HCT116 (cell line): Measurements from ENCODE around the gene LDLRAD4. TPM values are rescaled to one million over a fixed set of nuclear protein-coding genes. Genes with fewer than 3 reads are reported as not detected.

ENCODE experiments used
- ATAC-seq: fragments of 200-7000 bp; cut with Tn5 transposase; 2 replicates; pipeline ENCODE4 v1.9.1; 2020; ENCODE audit warnings: mild to moderate bottlenecking, moderate library complexity
- BruUV-seq: library from RNA; stranded (reverse); fragments of 400-500 nt; replicated peaks from 2 replicates; lab custom pipeline; 2021; lab: Mats Ljungman, UMichigan
- CTCF ChIA-PET: fragments of 300-600 bp; sonication (Branson Sonifier 250); formaldehyde crosslinking; loops from one replicate; lab custom pipeline; 2021; ENCODE audit warnings: antibody characterized with exemption; lab: Charles Lee
- POLR2A ChIA-PET: fragments of 300-600, 350-600 bp; sonication (Branson Sonifier 250); formaldehyde crosslinking; loops from one replicate; lab custom pipeline; 2021; ENCODE audit warnings: antibody characterized with exemption; lab: Charles Lee
- RAD21 ChIA-PET, 2 experiments: fragments of 300-600 bp; sonication (Branson Sonifier 250); formaldehyde crosslinking; loops; one replicate each; lab custom pipeline; 2023; ENCODE audit warnings: low total read pairs in 2 of 2; ENCODE audit not compliant: uncharacterized antibody in 2 of 2, unreplicated experiment in 2 of 2, low non-redundant PET in 1 of 2; lab: Charles Lee
- DNase-seq: peaks from one replicate; pipeline ENCODE4 v3.0.0-alpha.2; 2010; ENCODE audit warnings: low read depth, low spot score
- H2AFZ ChIP-seq: fragments of 200-600 bp; shearing (Covaris generic), sonication (generic); 2 replicates; pipeline ENCODE4 v1.6.1; 2017; ENCODE audit warnings: low read depth, mixed run types, mixed read lengths, antibody characterized with exemption, low read length; ENCODE audit not compliant: poor library complexity, severe bottlenecking
- H3K27ac ChIP-seq: 2 replicates; pipeline ENCODE4 v1.5.1; 2012; ENCODE audit warnings: low read depth, low read length
- H3K27me3 ChIP-seq: fragments of 200-600 bp; sonication (generic); 2 replicates; pipeline ENCODE4 v1.6.1; 2016; ENCODE audit warnings: mixed run types, low read length, mixed read lengths; ENCODE audit not compliant: insufficient read depth
- H3K36me3 ChIP-seq, 2 experiments: fragments of 200-500 bp in 1 of 2; fragments of 200-600 bp in 1 of 2; sonication (Bioruptor generic) in 1 of 2; sonication (generic) in 1 of 2; 2 replicates each; pipeline versions ENCODE4 v1.5.1 to v1.6.1; 2014 to 2016; ENCODE audit warnings: low read length in 2 of 2, inconsistent platforms in 1 of 2, mixed read lengths in 1 of 2, mixed run types in 1 of 2; ENCODE audit not compliant: insufficient read depth in 2 of 2, control insufficient read depth in 1 of 2
- H3K4me1 ChIP-seq, 2 experiments: fragments of 200-600 bp in 1 of 2; sonication (generic) in 1 of 2; 2 replicates each; pipeline versions ENCODE4 v1.5.1 to v1.6.1; 2012 to 2017; ENCODE audit warnings: low read length in 2 of 2, inconsistent platforms in 1 of 2, mild to moderate bottlenecking in 1 of 2, mixed read lengths in 1 of 2, mixed run types in 1 of 2, moderate library complexity in 1 of 2; ENCODE audit not compliant: insufficient read depth in 2 of 2, control insufficient read depth in 1 of 2
- H3K4me2 ChIP-seq: fragments of 200-600 bp; sonication (generic); 2 replicates; pipeline ENCODE4 v1.6.1; 2017; ENCODE audit warnings: mixed run types, low read length, mixed read lengths
- H3K4me3 ChIP-seq, 2 experiments: fragments of 200-600 bp in 1 of 2; sonication (generic) in 1 of 2; replicated peaks in 1 of 2; 2 replicates each; pipeline ENCODE4 v1.5.1; 2011 to 2016; ENCODE audit warnings: low read length in 2 of 2, control low read depth in 1 of 2, low read depth in 1 of 2, mild to moderate bottlenecking in 1 of 2, mixed read lengths in 1 of 2, mixed run types in 1 of 2
- H3K79me2 ChIP-seq: fragments of 200-600 bp; sonication (generic); 2 replicates; pipeline ENCODE4 v1.6.1; 2017; ENCODE audit warnings: mild to moderate bottlenecking, mixed run types, low read length, moderate library complexity, mixed read lengths; ENCODE audit not compliant: insufficient read depth
- H3K9ac ChIP-seq: fragments of 200-600 bp; sonication (generic); 2 replicates; pipeline ENCODE4 v1.6.1; 2016; ENCODE audit warnings: low read length, mixed read lengths
- H3K9me2 ChIP-seq: fragments of 200-600 bp; sonication (generic), shearing (Covaris generic); 2 replicates; pipeline ENCODE4 v1.6.1; 2017; ENCODE audit warnings: mixed run types, mild to moderate bottlenecking, moderate library complexity; ENCODE audit not compliant: insufficient read depth
- H3K9me3 ChIP-seq, 2 experiments: fragments of 200-500 bp in 1 of 2; fragments of 200-600 bp in 1 of 2; sonication (Bioruptor generic) in 1 of 2; sonication (generic) in 1 of 2; 2 replicates each; pipeline ENCODE4 v1.6.1; 2014 to 2017; ENCODE audit warnings: low read length in 2 of 2, mixed read lengths in 2 of 2, inconsistent platforms in 1 of 2, low read depth in 1 of 2, mild to moderate bottlenecking in 1 of 2, mixed run types in 1 of 2, moderate library complexity in 1 of 2; ENCODE audit not compliant: control insufficient read depth in 1 of 2, insufficient read depth in 1 of 2
- H4K20me1 ChIP-seq: fragments of 200-600 bp; sonication (generic), shearing (Covaris generic); 2 replicates; pipeline ENCODE4 v1.6.1; 2017; ENCODE audit warnings: mixed run types, mild to moderate bottlenecking, moderate library complexity; ENCODE audit not compliant: insufficient read depth
- CEBPB ChIP-seq: IDR thresholded peaks from 2 replicates; pipeline ENCODE4 v1.6.1; 2012; ENCODE audit warnings: low read depth
- EGR1 ChIP-seq: IDR thresholded peaks from 2 replicates; pipeline ENCODE4 v1.6.1; 2012; ENCODE audit warnings: low read depth
- ELF1 ChIP-seq: IDR thresholded peaks from 2 replicates; pipeline ENCODE4 v1.6.1; 2012; ENCODE audit warnings: low read depth, borderline replicate concordance
- EZH2 ChIP-seq: fragments of 200-600 bp; sonication (generic); IDR thresholded peaks from 2 replicates; pipeline ENCODE4 v1.6.1; 2017; ENCODE audit warnings: antibody characterized with exemption, mixed run types
- EZH2phosphoT487 ChIP-seq: fragments of 200-600 bp; IDR thresholded peaks from 2 replicates; pipeline ENCODE4 v1.6.1; 2018; ENCODE audit warnings: antibody characterized with exemption, borderline replicate concordance
- FOSL1 ChIP-seq: IDR thresholded peaks from 2 replicates; pipeline ENCODE4 v1.6.1; 2012; ENCODE audit warnings: low read depth
- POLR2A ChIP-seq: IDR thresholded peaks from 2 replicates; pipeline ENCODE4 v1.7.0; 2011; ENCODE audit warnings: borderline replicate concordance; ENCODE audit not compliant: insufficient read depth, insufficient read length; ENCODE audit errors: extremely low read depth
- POLR2AphosphoS5 ChIP-seq: IDR thresholded peaks from 2 replicates; pipeline ENCODE4 v1.6.1; 2011; ENCODE audit warnings: mild to moderate bottlenecking, low read depth, low read length, moderate library complexity
- RAD21 ChIP-seq: IDR thresholded peaks from 2 replicates; pipeline ENCODE4 v1.6.1; 2012; ENCODE audit warnings: low read depth, mild to moderate bottlenecking
- SRF ChIP-seq: IDR thresholded peaks from 2 replicates; pipeline ENCODE4 v1.6.1; 2012; ENCODE audit warnings: low read depth
- TCF7L2 ChIP-seq: IDR thresholded peaks from 2 replicates; pipeline ENCODE4 v1.7.0; 2011; ENCODE audit warnings: borderline replicate concordance, inconsistent platforms; ENCODE audit not compliant: insufficient read depth, insufficient read length; ENCODE audit errors: extremely low read depth
- YY1 ChIP-seq: IDR thresholded peaks from 2 replicates; pipeline ENCODE4 v1.6.1; 2011; ENCODE audit warnings: low read length, low read depth, moderate library complexity, mild to moderate bottlenecking; ENCODE audit not compliant: insufficient replicate concordance; ENCODE audit errors: extremely low read depth
- ZFX ChIP-seq: fragments of 450-650 bp; IDR thresholded peaks from 2 replicates; pipeline ENCODE4 v1.6.1; 2017
- ZNF274 ChIP-seq: fragments of 200-500 bp; sonication (Bioruptor generic); IDR thresholded peaks from 2 replicates; pipeline ENCODE4 v1.6.1; 2014; ENCODE audit warnings: mild to moderate bottlenecking, low read depth, low read length, inconsistent platforms
- intact Hi-C: fragments of 100-400 bp; cut with micrococcal nuclease; formaldehyde crosslinking; loops from 2 replicates; pipeline ENCODE4 v1.10.0; 2022
- total RNA-seq: library from RNA; stranded (reverse); gene quantifications from one replicate; pipeline ENCODE4 v1.2.1, GENCODE V29; 2021; ENCODE audit not compliant: unreplicated experiment
- TF ChIP-seq, protein P1 (sequence below): IDR thresholded peaks from 2 replicates; pipeline ENCODE4 v1.6.1; 2012
- TF ChIP-seq, protein P2 (sequence below): IDR thresholded peaks from 2 replicates; pipeline ENCODE4 v1.6.1; 2012; ENCODE audit warnings: low read depth
- TF ChIP-seq, protein P3 (sequence below): IDR thresholded peaks from 2 replicates; pipeline ENCODE4 v1.6.1; 2012

Gene LDLRAD4
- total RNA-seq, 1 experiment from 2014 or later: 1.2 TPM

DNA sequence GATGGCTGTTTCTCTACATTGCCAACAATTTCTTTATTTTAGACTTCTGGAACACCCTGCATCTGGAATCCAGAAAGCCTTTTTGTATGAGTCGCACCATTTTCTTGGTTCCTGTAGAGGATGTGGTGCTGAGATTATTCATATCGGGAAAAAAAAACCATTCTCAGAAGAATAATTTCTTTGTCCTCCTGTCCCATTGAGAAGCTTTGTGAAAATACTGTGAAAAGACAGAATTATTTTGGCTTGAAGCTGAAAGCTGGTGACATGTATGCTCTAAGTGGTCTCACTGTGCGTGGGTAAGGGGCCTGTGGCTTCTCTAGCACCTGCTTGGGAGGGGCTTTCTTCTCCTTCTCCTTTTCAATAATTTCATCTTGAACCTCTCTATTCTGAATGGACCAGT lies 369.4 kb downstream of the LDLRAD4 start:
- Histone ChIP-seq H3K9me2 (no peaks in the 10 kb centered on the region), H3K79me2 (no peaks in the 10 kb centered on the region), H3K36me3 (no peaks in the 10 kb centered on the region), H3K4me2 (no peak overlapping the region), H4K20me1 (no peaks in the 10 kb centered on the region), H3K27ac (no peak overlapping the region), H3K9me3 (no peaks in the 10 kb centered on the region), H3K27me3 (no peaks in the 10 kb centered on the region), H3K4me3 (no peak overlapping the region), H3K9ac (no peak overlapping the region), H3K4me1 (no peaks in the 10 kb centered on the region), H2AFZ (no peak overlapping the region)
- ChIA-PET RAD21 (no interaction called here), CTCF (no interaction called here), POLR2A (no interaction called here)
- TF ChIP-seq TCF7L2 (no peak), ZFX (no peak), SRF (no peak), FOSL1 (no peak), EZH2 (no peak), ZNF274 (no peak), RAD21 (no peak), ELF1 (no peak), POLR2AphosphoS5 (no peak), CEBPB (no peak), YY1 (no peak), POLR2A (no peak), EGR1 (no peak), EZH2phosphoT487 (no peak)
- TF ChIP-seq, protein P1, sequence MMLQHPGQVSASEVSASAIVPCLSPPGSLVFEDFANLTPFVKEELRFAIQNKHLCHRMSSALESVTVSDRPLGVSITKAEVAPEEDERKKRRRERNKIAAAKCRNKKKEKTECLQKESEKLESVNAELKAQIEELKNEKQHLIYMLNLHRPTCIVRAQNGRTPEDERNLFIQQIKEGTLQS: no peak
- TF ChIP-seq, protein P2, sequence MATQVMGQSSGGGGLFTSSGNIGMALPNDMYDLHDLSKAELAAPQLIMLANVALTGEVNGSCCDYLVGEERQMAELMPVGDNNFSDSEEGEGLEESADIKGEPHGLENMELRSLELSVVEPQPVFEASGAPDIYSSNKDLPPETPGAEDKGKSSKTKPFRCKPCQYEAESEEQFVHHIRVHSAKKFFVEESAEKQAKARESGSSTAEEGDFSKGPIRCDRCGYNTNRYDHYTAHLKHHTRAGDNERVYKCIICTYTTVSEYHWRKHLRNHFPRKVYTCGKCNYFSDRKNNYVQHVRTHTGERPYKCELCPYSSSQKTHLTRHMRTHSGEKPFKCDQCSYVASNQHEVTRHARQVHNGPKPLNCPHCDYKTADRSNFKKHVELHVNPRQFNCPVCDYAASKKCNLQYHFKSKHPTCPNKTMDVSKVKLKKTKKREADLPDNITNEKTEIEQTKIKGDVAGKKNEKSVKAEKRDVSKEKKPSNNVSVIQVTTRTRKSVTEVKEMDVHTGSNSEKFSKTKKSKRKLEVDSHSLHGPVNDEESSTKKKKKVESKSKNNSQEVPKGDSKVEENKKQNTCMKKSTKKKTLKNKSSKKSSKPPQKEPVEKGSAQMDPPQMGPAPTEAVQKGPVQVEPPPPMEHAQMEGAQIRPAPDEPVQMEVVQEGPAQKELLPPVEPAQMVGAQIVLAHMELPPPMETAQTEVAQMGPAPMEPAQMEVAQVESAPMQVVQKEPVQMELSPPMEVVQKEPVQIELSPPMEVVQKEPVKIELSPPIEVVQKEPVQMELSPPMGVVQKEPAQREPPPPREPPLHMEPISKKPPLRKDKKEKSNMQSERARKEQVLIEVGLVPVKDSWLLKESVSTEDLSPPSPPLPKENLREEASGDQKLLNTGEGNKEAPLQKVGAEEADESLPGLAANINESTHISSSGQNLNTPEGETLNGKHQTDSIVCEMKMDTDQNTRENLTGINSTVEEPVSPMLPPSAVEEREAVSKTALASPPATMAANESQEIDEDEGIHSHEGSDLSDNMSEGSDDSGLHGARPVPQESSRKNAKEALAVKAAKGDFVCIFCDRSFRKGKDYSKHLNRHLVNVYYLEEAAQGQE: no peak
- TF ChIP-seq, protein P3, sequence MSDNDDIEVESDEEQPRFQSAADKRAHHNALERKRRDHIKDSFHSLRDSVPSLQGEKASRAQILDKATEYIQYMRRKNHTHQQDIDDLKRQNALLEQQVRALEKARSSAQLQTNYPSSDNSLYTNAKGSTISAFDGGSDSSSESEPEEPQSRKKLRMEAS: no peak
- BruUV-seq: no TSS peak
- intact Hi-C loops: no loop called here
- DNase-seq (no peak), ATAC-seq (no peak)
